ENCODE results near the gene ERRFI1. TPM values are rescaled to one million over a fixed set of nuclear protein-coding genes. Genes with fewer than 3 reads are reported as not detected.

Gene ERRFI1
- total RNA-seq, 1 donor from 2014 or later = 61.5 TPM

DNA sequence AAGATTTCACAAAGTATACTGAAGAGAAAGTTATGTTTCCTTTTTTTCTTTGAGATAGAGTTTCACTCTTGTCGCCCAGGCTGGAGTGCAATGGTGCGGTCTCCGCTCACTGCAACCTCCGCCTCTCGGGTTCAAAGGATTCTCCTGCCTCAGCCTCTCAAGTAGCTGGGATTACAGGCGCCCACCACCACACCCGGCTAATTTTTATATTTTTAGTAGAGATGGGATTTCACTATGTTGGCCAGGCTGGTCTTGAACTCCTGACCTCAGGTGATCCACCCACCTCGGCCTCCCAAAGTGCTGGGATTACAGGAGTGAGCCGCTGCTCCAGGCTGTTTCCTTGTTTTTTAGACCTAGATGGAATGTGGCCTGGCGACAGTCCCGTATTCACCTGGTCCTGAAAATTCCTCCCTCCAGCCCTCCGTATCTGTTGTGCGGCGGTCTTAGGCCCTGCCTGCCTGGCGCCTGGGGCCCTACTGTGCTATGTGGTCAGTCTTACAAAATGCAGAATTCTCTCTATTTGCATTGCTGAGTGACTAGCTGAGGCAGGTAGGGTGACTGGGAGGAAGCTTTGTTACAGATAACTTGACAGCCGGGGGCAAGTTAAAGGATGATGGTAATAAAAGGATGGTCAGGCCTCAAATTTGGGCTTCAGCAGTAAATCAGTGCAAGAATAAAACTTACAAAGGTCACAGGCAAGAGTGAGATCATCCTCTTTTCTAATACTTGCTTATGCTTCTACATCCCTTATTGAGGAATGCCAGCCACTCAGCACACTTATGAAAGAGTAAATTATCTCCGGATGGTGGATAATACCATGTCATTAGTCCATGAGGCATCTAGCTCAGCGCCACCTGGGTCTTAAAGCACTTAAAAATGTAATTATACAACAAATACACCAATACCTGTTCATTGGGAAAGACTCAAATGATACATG lies 34.3 kb downstream of the ERRFI1 start:
- TF ChIP-seq, protein P1, sequence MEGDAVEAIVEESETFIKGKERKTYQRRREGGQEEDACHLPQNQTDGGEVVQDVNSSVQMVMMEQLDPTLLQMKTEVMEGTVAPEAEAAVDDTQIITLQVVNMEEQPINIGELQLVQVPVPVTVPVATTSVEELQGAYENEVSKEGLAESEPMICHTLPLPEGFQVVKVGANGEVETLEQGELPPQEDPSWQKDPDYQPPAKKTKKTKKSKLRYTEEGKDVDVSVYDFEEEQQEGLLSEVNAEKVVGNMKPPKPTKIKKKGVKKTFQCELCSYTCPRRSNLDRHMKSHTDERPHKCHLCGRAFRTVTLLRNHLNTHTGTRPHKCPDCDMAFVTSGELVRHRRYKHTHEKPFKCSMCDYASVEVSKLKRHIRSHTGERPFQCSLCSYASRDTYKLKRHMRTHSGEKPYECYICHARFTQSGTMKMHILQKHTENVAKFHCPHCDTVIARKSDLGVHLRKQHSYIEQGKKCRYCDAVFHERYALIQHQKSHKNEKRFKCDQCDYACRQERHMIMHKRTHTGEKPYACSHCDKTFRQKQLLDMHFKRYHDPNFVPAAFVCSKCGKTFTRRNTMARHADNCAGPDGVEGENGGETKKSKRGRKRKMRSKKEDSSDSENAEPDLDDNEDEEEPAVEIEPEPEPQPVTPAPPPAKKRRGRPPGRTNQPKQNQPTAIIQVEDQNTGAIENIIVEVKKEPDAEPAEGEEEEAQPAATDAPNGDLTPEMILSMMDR (IDR thresholded peaks at IDR 0.05; ENCODE audit: insufficient read depth, low read length, poor library complexity, severe bottlenecking) = no peak
- Histone ChIP-seq H3K27me3 (ENCODE audit: control insufficient read depth, insufficient read depth, low read length) (no peaks in the 10 kb centered on the region), H3K4me3 (ENCODE audit: low read depth, low read length) (no peak overlapping the region), H3K36me3 (ENCODE audit: control insufficient read depth, insufficient read depth, low read length) (no peaks in the 10 kb centered on the region)
- DNase-seq (ENCODE audit: low read depth) = no peak

DNA sequence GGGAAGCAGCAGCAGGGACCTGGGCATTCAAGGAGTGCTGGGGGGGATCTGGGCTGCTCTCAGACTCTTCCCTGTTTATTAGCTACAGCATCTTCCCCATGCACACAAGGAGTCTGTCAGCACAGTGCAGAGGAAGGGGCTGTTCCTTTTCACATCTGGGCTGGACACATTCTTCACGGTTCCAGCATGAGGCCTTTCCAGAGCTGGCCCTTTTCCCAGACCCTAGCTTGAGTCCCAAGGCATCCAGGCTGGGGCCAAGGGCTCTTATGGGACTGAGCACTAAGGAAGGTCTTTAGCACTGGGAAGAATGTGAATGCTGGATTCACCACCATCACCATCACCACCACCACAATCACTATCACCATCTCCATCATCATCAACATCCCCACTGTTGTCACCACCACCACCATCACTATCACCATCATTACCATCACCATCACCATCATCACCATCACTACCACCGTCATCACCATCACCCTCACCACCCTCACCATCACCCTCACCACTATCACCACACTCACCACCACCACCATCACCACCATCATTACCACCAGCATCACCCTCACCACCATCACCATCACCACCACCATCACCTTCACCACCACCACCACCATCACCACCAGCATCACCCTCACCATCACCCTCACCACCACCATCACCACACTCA lies 36.2 kb downstream of the ERRFI1 start:
- TF ChIP-seq, protein P1 (IDR thresholded peaks at IDR 0.05; ENCODE audit: insufficient read depth, low read length, poor library complexity, severe bottlenecking) = no peak
- DNase-seq (ENCODE audit: low read depth) = no peak
- Histone ChIP-seq H3K4me3 (ENCODE audit: low read depth, low read length) (no peak overlapping the region), H3K36me3 (ENCODE audit: control insufficient read depth, insufficient read depth, low read length) (no peaks in the 10 kb centered on the region), H3K27me3 (ENCODE audit: control insufficient read depth, insufficient read depth, low read length) (no peaks in the 10 kb centered on the region)

DNA sequence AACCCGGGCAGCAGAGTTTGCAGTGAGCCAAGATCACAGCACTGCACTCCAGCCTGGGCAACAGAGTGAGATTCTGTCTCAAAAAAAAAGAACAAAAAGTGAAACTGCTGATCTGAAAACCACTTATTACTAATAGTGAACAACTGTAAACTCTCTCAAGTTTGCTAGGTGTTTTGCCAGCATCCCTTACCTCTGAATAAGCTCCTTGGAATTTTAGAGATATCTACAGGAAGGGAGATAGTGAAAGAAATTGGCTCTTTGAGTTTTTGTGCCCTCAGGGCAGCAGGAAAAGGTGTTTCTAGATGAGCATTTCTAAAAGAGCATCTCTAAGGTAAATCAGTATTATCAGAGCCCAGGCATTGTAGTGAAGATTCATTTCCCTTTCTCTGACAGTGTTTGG lies 37.5 kb downstream of the ERRFI1 start:
- Histone ChIP-seq H3K27me3 (ENCODE audit: control insufficient read depth, insufficient read depth, low read length) (no peaks in the 10 kb centered on the region), H3K4me3 (ENCODE audit: low read depth, low read length) (no peak overlapping the region), H3K36me3 (ENCODE audit: control insufficient read depth, insufficient read depth, low read length) (peaks cover 2% of the 10 kb centered on the region)
- DNase-seq (ENCODE audit: low read depth) = no peak
- TF ChIP-seq, protein P1 (IDR thresholded peaks at IDR 0.05; ENCODE audit: insufficient read depth, low read length, poor library complexity, severe bottlenecking) = no peak

DNA sequence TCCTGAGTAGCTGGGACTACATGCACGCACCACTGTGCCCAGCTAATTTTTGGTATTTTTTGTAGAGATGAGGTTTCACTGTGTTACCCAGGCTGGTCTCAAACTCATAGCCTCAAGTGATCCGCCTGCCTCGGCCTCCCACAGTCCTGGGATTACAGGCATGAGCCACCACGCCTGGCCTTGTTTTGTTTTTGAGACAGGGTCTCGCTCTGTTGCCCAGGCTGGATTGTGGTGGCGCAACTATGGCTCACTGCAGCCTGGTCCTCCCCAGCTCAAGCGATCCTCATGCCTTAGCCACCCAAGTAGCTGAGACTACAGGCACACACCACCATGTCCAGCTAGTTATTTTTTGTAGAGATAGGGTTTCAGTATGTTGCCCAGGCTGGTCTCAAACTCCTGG lies 38.6 kb downstream of the ERRFI1 start:
- DNase-seq (ENCODE audit: low read depth) = no peak
- no peak overlapping the region for H3K4me3 ChIP-seq (ENCODE audit: low read depth, low read length)
- TF ChIP-seq, protein P1 (IDR thresholded peaks at IDR 0.05; ENCODE audit: insufficient read depth, low read length, poor library complexity, severe bottlenecking) = no peak
- H3K36me3 ChIP-seq (ENCODE audit: control insufficient read depth, insufficient read depth, low read length) = peaks cover 6% of the 10 kb centered on the region
- no peaks in the 10 kb centered on the region for H3K27me3 ChIP-seq (ENCODE audit: control insufficient read depth, insufficient read depth, low read length)

DNA sequence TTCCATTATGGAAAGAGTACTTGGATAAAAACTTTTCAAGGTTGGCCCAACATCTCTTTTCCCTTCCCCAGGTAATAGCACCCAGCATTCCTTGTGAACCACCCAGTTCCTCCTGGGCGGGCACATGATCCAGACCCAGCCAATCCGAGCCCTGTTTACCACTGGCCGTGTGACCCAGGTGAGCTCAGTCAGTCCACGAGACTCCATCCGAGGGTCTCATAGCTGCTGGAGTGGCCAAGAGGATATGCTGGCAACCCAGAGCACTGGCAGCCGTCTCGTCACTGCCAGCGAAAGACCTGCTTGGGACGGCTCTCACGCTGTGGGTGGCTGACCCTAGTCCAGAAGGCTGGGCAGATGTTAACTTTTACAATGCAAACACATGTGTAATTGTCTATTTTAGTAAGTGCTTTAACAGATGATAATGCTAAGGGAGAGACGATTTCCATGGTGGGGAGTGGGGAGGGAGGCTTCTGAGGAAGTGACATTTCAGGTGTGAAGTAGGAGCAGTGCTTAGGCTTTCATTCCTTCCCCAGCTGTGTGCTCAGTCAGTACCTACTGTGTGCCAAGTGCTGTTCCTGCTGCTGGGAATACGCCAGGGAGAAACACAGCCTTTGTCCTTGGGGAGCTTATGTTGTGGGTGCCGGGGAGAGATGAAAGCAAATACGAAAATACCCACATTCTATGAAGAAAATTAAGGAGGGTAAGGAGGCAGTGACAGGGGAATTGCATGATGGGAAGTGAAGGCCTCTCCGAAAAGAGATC lies 40.1 kb downstream of the ERRFI1 start:
- Histone ChIP-seq H3K36me3 (ENCODE audit: control insufficient read depth, insufficient read depth, low read length) (peaks cover 7% of the 10 kb centered on the region), H3K4me3 (ENCODE audit: low read depth, low read length) (no peak overlapping the region), H3K27me3 (ENCODE audit: control insufficient read depth, insufficient read depth, low read length) (no peaks in the 10 kb centered on the region)
- TF ChIP-seq, protein P1 (IDR thresholded peaks at IDR 0.05; ENCODE audit: insufficient read depth, low read length, poor library complexity, severe bottlenecking) = no peak
- no peak for DNase-seq (ENCODE audit: low read depth)

All from kidney epithelial cell (primary cell).